HG02973 (cell line): ENCODE measurements around the gene MPRIP.
"Not testable (repeated sequence)": the region's sequence is repeated elsewhere in the genome, so short reads cannot be mapped to it uniquely, and the experiment has no call there.

Experiments used
- ATAC-seq: cut with Tn5 transposase; IDR thresholded peaks from one replicate; pipeline ENCODE4 v1.9.1; 2021; ENCODE audit warnings: moderate library complexity; ENCODE audit not compliant: unreplicated experiment

The MPRIP gene

DNA sequence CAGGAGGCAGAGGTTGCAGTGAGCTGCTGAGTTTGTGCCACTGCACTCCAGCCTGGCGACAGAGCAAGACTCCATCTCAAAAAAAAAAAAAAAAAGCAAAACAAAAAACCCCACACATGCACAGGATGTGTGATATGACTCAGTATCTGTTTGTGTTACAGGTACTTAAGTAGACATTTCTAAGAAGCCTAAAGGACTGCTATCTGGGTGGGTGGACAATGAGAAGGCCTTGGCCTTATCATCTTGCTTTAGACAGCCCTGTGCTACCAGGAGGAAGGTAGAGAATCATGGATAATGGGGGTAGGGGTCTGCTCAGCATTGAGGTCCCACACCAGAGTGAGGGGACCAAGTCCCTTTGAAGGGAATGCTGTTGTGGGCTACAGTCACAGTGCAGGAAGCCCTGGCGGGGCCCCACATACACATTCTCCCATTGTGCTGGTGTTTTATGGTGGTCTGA, 137.1 kb downstream of the MPRIP start:
- ATAC-seq = peak; percentile 44

DNA sequence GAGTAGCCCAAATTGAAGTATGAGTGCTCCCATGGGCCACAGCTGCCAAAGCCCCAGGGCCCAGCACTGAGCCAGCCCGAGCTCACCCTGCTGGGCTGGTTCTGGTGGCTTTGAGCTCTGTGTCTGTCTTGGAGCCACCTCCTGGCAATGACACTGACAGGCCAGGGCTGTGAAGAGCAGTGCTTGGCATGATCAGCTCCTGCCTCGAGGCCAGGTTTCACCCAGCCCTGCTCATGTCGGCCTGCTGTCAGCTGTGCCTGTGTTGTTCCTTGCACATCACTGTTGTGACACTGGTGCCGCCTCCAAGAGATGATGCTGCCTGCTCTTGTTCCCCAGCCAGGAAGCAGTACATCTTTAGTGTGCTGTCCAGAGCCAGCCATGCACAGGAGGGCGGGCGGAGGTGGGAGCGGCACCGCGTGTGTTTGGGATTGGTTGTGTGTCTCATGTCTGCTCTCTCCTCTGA, 137.9 kb downstream of the MPRIP start:
- no peak for ATAC-seq

DNA sequence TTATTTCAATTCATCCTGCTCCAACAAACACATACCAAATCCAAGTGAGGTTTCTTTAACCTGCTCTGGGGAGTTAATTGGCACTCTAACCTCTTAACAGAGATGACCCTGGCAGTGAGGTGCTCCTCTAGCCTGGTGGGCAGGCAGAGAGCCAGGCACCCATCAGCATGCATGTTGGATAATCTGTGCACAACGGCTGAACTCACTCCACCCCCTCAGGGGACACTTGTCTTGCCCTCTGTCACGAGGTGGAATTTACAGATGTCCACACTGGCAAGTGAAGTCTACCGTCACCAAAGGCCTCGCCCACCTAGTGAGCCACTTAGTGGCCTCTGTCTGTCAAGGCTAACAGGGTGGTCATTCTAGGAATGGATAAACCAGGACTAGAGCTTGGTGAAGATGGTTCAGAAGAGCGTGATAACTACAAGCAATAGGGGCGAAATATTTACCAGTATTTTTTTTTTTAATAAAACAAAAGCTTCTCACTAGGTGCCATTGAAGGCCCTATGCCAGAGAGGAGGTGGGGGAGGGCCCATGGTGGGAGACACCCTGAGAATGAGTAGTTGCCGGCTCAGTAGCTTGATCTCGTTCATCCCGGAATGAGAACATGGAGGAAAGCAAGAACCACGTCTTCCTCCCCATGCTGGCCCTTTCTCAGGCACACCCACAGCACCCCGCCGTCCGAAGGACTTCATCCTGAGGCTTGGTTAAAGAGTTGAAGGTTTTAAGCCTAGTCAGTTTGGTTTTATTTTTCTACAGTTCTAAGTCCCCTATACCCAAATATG, 138.7 kb downstream of the MPRIP start:
- ATAC-seq = no peak

DNA sequence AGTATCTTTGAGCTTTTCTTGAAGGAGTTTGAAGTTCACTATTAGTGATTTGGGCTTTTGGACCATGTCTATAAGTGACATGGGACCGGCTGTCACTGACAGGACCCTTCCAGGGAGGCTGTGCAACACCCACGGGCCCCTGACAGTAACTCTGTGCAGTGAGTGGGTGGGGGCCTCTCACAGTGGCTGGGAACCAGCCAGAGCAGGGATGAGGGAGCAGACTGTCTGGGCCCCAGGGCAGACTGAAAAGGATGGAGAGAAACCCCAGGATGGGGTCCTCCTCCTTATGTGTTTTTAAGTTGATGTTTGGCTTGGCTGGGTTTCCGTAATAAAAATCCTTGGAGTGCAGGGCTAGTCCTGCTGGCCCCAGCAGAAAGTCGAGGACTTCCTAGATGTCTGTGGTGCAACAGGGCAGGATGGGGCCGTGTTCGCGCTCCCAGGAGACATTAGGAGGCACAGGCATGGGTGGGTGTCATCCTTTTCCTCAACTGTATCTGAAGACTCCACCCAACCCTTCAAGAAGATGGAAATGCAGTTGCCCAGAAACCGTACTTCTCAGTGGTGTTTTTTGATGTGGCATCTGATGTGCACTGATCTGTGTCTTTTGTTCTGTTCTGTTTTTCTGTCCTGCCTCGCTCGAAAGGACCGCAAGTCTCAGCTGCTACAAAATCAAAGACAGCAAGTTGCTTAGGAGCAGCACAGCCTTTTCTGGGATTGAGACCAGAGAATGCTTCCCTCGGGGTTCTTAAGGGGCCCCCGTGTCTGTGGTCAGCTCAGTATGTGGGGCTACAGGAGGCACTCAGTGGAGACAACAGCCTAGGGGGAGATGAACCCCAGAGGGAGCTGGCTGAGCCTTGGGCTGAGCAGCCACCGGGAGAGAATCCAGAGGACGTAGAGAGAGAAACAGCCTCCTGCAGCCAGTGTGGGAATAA, 139.7 kb downstream of the MPRIP start:
- no peak for ATAC-seq

DNA sequence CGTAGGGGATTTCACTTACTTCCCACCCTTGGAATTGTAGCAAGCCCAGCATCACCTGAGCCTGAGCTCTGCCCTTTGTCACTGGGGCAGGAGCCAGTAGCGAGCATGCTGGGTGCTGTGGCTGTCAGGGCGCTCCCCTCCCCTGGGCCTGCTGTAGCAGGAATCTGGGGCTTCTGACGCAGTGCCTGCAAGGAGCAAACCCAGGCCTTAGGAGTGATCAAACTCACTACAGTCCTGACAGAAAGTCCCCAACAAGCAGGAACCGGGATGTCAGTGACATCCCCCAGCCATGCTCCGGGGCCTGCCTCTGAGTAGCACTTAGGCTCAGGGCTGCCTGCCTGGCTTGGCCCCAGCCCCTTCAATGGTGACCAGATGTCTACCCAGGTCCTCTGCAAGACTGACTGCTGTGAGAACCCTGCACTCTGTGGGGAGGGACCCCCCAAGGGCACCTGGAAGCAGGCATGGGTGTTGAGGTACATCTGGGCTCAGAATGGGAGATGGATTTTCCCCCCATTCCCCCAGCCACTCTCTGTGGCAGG, 140.4 kb downstream of the MPRIP start:
- ATAC-seq = no peak

DNA sequence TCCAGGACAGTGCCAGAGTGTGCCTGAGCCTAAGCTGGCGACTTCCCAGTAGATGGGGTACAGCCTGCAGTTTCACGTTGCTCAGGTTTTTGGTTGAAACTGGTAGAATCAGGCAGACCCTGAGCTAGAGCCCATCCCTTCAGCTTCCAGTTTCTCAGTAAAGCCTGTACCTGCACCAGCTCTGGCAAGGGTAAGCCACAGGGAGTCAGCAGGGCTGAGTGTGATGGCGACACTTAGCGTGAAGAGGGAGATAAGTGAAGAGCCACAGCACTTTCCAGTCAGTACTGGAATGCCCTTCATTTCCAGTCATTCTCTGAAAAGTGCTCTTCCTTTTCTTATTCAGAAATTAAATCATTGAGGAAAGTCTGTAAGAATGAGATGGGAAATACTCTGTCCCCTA, 141.5 kb downstream of the MPRIP start:
- no peak for ATAC-seq

DNA sequence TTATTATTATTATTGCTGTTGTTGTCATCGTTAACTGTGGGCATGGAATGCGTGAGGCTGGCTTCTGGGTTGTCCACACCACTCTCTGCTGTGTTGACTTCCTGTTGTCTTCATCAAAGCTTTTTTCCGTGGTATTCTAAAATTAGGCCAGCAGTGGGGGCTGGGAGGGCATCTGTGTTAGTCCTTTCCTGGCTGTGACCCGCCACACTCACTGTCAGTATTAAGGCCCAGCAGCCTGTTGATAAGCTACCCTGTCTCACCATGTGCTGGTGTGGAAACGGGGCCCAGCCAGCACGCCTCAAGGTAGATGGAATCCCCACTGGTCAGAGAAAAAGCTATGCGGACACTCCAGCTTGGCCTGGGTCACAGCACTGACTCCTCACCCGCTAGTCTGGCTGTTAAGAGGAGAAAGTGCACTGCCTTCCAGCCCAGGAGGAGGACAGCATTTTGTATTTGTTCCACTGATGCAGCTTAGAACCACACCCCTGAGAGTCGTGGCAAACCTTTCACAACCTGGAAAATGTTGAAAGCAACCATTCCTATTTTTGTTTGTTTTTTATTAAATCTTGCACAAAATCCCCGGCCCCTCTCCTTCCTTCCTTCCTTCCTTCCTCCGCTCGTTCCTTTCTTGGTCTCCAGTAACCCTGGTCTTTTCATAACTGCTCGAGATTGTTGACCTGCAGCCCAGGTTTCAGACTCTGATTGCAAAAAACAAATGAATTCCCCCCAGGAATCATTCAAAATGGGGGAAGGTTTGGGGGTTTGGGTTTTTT, 142.9 kb downstream of the MPRIP start:
- not testable (repeated sequence) for ATAC-seq

DNA sequence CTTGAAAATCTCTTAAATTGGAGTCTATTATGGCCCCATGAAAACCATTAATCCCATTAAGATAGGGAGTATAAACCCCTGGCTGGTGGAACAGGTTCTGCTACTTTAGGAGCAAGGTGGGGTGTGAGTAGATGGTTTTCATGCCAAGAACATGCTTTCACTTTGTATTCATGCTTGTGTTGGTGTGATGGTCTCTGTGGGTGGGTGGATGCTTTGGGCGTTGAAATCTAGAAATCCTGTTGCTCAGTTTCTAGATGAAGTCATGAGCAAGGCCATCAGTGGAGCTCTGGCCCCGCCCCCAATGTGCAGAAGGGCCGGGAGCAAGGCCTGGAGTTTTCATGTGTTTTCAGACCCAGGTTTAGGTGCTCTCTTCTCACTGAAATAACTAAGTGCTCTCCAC, 143.8 kb downstream of the MPRIP start:
- ATAC-seq = no peak

DNA sequence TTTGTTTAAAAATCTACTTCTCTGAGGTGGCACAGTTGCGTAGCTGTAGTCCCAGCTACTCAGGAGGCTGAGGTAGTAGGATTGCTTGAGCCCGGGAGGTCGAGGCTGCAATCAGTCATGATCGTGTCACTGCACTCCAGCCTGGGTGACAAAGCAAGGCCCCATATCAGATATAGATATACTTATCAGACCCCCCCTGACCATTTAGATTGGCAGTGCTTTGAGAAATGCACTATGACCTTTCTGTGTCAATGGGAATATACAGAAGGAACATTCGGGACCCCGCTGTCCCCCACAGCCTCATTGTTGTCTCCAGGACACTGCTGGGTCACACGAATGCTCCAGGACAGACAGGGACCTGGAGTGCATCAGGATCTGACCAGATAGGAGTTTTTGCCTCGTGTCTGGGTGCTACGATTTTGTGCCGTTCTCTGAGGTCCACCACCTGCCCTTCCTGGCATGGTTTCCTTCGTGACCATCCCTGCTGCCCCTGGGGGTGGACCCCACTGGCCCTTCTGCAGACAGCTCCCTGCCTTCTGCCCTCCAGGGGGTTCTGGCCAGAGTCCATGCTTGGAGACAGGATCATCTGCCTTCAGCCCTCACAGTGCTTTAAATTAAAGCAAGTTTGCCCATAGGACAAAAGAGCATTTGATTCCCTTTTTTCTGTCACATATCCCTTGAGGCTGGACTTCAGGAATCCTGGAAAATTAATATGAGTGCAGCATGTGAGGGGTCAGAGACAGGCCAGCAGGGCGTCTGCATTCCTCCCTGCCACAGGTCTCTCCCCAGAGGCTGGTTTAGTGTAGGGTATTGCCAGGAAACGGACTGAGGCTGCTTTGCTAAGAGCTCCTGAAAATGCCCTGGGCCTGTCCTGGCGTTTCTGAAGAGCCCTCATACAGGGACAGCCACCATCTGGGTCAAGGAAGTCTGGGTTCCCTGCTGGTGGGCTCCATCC, 144.6 kb downstream of the MPRIP start:
- no peak for ATAC-seq

DNA sequence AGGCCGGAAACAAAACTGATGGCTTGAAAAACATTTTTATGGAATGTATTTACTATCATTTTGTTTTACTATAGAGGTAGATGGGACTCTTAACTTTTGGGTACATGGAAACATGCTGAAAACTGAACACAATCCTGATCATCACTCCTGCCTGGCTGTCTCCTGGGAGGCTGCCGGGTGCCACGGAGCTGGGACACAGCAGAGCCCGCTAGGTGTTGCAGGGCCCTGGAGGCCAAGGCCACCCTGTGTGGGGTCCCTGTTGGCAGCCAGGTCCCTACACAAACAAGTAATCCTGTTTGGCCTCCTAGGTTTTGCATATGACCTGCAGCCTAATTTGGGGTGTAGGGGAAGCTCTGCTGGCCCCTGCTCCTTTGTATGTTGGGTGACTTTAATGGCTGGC, 146.3 kb downstream of the MPRIP start:
- no peak for ATAC-seq

DNA sequence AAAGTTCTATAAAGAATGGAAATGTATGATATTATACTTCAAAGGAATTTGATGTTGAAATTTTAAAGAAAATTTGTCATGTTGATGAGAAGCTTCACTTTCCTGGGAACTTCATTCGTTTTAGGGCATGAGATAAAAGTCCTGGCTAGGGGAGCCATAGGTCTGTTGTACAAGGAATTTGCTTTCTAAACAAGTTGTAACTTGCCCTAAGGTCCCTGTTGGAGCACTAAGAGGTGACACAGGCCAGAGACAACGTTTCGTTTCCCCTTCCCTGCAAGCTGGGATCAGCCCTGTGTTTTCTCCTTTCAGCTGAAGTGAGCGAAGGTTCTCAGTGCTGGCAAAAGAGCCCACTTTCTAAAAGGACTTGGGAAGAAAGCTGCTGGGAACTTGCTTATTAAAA, 147.3 kb downstream of the MPRIP start:
- no peak for ATAC-seq

DNA sequence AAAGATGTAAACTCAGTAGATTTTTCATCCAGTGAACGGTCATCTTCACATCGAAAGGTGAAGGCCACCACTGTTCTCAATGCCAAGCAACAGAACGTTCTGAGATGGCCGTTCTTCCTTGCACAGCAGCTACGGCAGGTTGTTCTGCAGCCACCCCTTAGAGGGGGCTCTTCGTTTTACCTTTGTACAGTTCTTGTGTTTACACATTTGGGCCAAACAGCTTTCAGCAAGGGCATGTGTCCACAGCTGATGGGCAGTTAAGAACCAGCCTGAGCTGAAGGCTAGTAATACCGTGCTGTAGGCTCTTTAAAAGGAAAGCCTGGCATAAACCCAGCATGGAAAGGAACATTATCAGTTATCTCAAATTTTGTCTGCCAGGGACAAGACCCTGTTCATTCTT, 147.9 kb downstream of the MPRIP start:
- no peak for ATAC-seq

DNA sequence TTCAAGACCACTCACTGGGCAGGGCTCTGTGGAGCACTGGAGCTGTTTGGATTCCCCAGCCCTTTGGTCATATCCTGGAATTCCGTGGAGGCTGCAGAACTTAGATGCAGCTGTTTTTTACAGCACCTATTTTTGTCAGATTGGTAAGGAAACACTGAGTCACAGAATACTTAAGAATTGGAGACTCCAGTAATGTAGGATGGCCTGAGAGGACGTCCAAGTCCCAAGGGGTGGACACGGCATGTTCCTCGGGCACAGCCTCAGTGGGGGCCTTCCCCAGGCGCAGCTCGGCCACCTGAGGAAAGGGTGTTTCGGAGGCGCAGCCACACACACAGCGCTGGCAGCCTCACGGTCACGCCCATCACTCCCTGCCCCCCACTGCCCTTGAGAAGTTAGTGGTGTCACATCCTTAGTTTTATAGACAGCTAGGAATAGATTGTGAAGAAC, 149.1 kb downstream of the MPRIP start:
- ATAC-seq = no peak

DNA sequence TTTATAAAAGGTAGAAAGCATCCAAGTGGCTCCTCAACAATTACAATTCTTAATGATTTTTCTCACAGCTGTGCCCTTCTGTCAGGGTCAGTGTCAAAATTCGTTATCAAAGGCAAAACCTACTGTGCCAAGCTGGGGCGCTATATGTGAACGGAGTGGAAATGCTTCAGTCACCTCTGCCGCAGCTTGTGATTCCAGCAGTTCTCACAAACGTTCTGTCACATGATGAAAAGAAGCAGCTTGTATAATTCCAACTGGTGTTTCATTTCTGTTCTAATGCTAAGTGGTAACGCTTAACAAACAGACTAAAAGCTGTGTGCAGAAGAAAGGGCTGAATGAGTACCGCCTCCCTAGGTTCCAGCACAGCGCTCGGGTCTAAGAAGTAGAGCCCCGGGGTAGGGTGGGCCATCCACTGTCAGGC, 149.7 kb downstream of the MPRIP start:
- ATAC-seq = no peak

DNA sequence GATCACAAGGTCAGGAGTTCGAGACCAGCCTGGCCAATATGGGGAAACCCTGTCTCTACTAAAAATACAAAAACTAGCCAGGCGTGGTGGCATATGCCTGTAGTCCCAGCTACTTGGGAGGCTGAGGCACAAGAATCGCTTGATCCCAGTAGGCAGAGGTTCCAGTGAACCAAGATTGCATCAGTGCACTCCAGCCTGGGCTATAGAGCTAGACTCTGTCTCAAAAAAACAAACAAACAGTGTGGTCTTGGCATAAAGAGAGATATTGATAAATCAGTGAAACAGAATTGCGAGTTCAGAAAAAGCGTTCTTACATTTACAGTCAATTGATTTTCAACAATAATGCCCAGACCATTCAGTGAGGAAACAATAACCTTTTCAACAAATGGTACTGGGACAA, 153.2 kb downstream of the MPRIP start:
- ATAC-seq = not testable (repeated sequence)

DNA sequence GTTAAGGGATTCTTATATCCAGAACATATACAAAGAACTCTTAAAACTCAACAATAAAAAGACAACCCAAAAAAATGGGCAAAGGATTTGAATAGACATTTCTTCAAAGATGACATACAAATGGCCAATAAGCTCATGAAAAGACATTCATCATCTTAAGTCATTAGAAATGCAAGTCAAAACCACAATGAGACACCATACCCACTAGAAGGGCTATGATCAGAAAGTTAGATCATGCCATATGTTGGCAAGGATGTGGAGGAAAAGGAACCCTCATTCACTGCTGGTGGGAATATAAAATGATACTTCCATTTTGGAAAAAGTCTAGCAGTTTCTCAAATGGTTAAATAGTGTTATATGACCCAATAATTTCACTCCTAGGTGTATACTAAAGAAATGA, 154.5 kb downstream of the MPRIP start:
- ATAC-seq = no peak

DNA sequence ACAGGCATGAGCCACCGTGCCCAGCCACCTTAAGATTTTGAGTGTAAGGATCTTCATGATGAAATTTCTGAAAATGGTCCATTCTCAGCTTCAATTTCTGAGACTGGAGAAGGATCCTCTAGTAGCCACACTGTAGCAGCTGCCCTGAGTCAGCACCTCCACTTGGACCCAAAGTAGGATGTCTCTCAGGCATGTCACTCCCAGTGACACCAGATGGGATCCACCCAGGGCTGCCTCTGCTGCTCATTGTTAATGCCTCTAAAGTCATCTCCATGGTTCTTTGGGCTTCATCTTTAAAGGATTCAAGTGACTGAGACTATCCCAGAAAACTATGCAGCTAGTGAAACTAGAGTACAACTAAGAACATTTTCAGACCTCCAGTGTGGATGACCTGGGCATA, 156.0 kb downstream of the MPRIP start:
- ATAC-seq = no peak

DNA sequence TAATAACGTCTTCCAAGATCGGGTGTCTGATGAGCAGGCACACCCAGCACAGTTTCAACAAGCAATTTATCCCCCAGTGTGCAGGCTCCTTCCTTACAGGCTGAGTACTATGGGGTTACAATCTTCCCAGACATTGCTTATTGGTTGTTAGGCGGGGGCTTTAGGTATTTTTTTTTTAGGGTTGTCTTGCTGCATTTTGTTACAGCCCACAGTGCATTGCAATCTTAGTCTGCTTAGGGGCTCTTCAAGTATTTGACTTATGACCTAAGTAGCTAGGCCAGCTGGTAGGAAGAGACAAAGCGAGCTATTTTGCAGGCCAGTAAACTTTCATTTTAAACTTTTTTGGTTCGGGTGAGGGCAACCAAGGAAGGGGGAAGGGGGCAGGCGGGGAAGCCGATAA, 158.1 kb downstream of the MPRIP start:
- no peak for ATAC-seq

DNA sequence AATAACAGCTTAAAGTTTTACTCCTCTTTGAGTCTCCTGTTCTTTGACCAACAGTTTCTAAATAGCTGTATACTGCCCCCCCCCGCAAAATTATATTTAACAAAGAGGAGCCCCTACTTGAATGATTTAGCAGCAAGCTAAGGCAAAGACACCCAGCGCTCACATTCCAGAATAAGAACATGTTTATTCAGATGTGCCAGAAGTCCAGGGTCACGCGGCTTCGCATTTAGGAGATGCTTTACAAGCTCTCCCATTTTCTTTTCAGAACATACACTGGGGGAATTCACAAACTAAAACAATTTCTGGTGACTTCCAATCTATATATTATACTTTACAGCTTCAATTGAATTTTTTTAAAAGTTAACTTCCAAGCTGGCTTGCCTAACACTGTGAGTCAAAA, 158.6 kb downstream of the MPRIP start:
- no peak for ATAC-seq

DNA sequence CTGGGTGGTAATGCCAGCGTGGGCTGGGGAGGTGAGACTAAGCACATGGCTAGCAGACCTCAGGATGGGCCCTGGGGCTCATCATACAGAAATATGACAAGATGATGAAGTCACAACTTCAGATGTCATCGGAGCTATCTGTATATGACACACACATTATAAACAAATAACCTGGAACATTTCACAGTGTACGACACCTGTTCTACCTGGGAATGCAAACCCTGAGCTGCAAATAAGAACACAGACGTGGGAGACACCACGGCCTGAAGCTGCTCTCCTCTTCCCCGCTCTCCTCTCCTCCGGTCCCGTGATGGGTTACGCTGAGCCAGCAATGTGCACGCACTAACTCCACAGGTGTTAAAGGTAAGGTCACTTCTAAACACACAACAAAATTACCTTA, 159.0 kb downstream of the MPRIP start:
- ATAC-seq = no peak
